MM.1S (cell line): ENCODE results near the gene LRRC8D.

Experiments used
- EZH2 ChIP-seq: fragments of 300-600 bp; sonication (generic); optimal IDR thresholded peaks from 2 replicates; pipeline ENCODE3; 2017; ENCODE audit warnings: low read depth, mild to moderate bottlenecking, antibody characterized with exemption, low read length, mixed read lengths
- EZH2phosphoT487 ChIP-seq: fragments of 300-600 bp; sonication (generic); IDR thresholded peaks from 2 replicates; pipeline ENCODE4 v1.6.1; 2018; ENCODE audit warnings: antibody characterized with exemption, low read length
- TF ChIP-seq, protein P1 (sequence below): fragments of 300-600 bp; sonication (generic); IDR thresholded peaks from 2 replicates; pipeline ENCODE4 v1.5.1; 2016; ENCODE audit warnings: antibody characterized with exemption, low read length, mixed read lengths

DNA sequence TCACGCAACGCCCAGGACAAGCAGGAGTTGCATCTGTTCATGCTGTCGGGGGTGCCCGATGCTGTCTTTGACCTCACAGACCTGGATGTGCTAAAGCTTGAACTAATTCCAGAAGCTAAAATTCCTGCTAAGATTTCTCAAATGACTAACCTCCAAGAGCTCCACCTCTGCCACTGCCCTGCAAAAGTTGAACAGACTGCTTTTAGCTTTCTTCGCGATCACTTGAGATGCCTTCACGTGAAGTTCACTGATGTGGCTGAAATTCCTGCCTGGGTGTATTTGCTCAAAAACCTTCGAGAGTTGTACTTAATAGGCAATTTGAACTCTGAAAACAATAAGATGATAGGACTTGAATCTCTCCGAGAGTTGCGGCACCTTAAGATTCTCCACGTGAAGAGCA lies 113.6 kb downstream of the LRRC8D start:
- TF ChIP-seq, protein P1, sequence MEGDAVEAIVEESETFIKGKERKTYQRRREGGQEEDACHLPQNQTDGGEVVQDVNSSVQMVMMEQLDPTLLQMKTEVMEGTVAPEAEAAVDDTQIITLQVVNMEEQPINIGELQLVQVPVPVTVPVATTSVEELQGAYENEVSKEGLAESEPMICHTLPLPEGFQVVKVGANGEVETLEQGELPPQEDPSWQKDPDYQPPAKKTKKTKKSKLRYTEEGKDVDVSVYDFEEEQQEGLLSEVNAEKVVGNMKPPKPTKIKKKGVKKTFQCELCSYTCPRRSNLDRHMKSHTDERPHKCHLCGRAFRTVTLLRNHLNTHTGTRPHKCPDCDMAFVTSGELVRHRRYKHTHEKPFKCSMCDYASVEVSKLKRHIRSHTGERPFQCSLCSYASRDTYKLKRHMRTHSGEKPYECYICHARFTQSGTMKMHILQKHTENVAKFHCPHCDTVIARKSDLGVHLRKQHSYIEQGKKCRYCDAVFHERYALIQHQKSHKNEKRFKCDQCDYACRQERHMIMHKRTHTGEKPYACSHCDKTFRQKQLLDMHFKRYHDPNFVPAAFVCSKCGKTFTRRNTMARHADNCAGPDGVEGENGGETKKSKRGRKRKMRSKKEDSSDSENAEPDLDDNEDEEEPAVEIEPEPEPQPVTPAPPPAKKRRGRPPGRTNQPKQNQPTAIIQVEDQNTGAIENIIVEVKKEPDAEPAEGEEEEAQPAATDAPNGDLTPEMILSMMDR: no peak
- TF ChIP-seq EZH2phosphoT487: no peak
- no peak for TF ChIP-seq EZH2
